Upper lobe of left lung (tissue), 6 donors: ENCODE measurements around the gene DLG2. TPM values are rescaled to one million over a fixed set of nuclear protein-coding genes. Genes with fewer than 3 reads are reported as not detected.
"Not testable (repeated sequence)": the region's sequence is repeated elsewhere in the genome, so short reads cannot be mapped to it uniquely, and the experiment has no call there.

ENCODE experiments used
- ATAC-seq, 2 donors: fragments of 200-7000 bp; cut with Tn5 transposase; one replicate each; pipeline ENCODE4 v1.9.1; 2022; ENCODE audit warnings: mild to moderate bottlenecking in 2 of 2, moderate library complexity in 2 of 2; ENCODE audit not compliant: low FRiP score in 2 of 2
- DNase-seq, 2 donors: peaks; one replicate each; pipeline ENCODE4 v3.0.0-alpha.2; 2019 to 2020
- H3K27ac ChIP-seq, 4 donors: fragments of 200-600 bp; sonication (generic); one replicate each; pipeline ENCODE4 v1.5.1; 2016 to 2019
- H3K27me3 ChIP-seq, 4 donors: fragments of 200-600 bp; sonication (generic); one replicate each; pipeline ENCODE4 v1.5.1; 2017 to 2019
- H3K36me3 ChIP-seq, 4 donors: fragments of 200-600 bp; sonication (generic); one replicate each; pipeline ENCODE4 v1.5.1; 2016 to 2019
- H3K4me1 ChIP-seq, 4 donors: fragments of 200-600 bp; sonication (generic); one replicate each; pipeline ENCODE4 v1.5.1; 2018 to 2019
- H3K4me3 ChIP-seq, 4 donors: fragments of 200-600 bp; sonication (generic); one replicate each; pipeline ENCODE4 v1.5.1; 2017 to 2019; ENCODE audit warnings: mild to moderate bottlenecking in 2 of 4, moderate library complexity in 1 of 4
- H3K9me3 ChIP-seq, 4 donors: fragments of 200-600 bp; sonication (generic); one replicate each; pipeline ENCODE4 v1.5.1; 2018 to 2019
- EP300 ChIP-seq, 4 donors: sonication (generic); formaldehyde crosslinking; IDR thresholded peaks; one replicate each; pipeline ENCODE4 v1.5.1; 2017; ENCODE audit warnings: antibody characterized with exemption in 4 of 4, control low read depth in 2 of 4
- POLR2A ChIP-seq, 4 donors: fragments of 450-650 bp; IDR thresholded peaks; one replicate each; pipeline ENCODE4 v1.5.1; 2016 to 2017; ENCODE audit warnings: antibody characterized with exemption in 4 of 4, mild to moderate bottlenecking in 2 of 4
- POLR2AphosphoS5 ChIP-seq, 2 donors: sonication (generic); formaldehyde crosslinking; IDR thresholded peaks; one replicate each; pipeline ENCODE4 v1.5.1; 2017; ENCODE audit warnings: antibody characterized with exemption in 2 of 2
- WGBS, 2 donors: methylation state at CpG; one replicate each; pipeline ENCODE4 v1.1.5; 2017 to 2018; 5-methylcytosine and 5-hydroxymethylcytosine counted together
- total RNA-seq, 6 donors: library from RNA; depleted of rRNA in 4 of 6; stranded (reverse); fragments of >200 nt in 4 of 6; gene quantifications; one replicate each; pipeline versions ENCODE4 v1.1.0 to v1.2.1, GENCODE V29; 2016 to 2021
- TF ChIP-seq, protein P1 (sequence below), 6 experiments: fragments of 450-650 bp in 4 of 6; fragments of 200-600 bp in 2 of 6; sonication (generic) in 2 of 6; IDR thresholded peaks; one replicate each; pipeline ENCODE4 v1.5.1; 2016 to 2019; ENCODE audit warnings: antibody characterized with exemption in 6 of 6
- donor health status: DM: no; HTN: no; CAD: no; lungs with moderate emphysema.
- donor health status: DM: no; HTN: yes; CAD: no; lungs with severe emphysema.

The DLG2 gene
- total RNA-seq, 6 donors from 2014 or later = 3.4 to 37.7 (median 9.1) TPM

DNA sequence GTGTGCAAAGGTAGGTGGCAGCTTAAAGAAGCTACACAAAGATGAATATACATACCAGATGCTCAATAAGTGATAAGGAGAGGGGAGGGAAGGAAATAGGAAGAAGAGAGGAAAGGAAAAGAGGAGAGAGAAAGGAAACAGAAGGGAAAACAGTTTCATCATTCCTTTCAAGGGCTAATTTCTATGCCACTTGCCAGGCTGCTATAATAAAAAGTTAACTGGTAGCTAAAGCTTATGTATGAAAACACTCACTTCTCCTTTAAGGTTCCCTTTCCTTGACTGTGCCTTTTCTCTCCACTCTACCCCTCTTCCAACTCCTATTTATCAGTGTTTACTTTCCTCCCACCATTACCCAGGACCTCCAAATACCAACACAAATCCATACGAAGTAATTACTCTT lies 347.9 kb downstream of the DLG2 start:
- Histone ChIP-seq H3K27ac (no peak overlapping the region), H3K9me3 (no peaks in the 10 kb centered on the region), H3K27me3 (no peaks in the 10 kb centered on the region), H3K4me1 (no peaks in the 10 kb centered on the region), H3K36me3 (no peaks in the 10 kb centered on the region), H3K4me3 (no peak overlapping the region)
- no peak for TF ChIP-seq POLR2A (IDR thresholded peaks at IDR 0.05)
- TF ChIP-seq, protein P1, sequence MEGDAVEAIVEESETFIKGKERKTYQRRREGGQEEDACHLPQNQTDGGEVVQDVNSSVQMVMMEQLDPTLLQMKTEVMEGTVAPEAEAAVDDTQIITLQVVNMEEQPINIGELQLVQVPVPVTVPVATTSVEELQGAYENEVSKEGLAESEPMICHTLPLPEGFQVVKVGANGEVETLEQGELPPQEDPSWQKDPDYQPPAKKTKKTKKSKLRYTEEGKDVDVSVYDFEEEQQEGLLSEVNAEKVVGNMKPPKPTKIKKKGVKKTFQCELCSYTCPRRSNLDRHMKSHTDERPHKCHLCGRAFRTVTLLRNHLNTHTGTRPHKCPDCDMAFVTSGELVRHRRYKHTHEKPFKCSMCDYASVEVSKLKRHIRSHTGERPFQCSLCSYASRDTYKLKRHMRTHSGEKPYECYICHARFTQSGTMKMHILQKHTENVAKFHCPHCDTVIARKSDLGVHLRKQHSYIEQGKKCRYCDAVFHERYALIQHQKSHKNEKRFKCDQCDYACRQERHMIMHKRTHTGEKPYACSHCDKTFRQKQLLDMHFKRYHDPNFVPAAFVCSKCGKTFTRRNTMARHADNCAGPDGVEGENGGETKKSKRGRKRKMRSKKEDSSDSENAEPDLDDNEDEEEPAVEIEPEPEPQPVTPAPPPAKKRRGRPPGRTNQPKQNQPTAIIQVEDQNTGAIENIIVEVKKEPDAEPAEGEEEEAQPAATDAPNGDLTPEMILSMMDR (IDR thresholded peaks at IDR 0.05) = no peak
- no peak for TF ChIP-seq POLR2AphosphoS5 (IDR thresholded peaks at IDR 0.05)
- no peak for TF ChIP-seq EP300 (IDR thresholded peaks at IDR 0.05)
- WGBS, 2 donors = 46 to 54% methylated on average over 1 of the region's 1 CpG
- no peak for ATAC-seq
- no peak for DNase-seq

DNA sequence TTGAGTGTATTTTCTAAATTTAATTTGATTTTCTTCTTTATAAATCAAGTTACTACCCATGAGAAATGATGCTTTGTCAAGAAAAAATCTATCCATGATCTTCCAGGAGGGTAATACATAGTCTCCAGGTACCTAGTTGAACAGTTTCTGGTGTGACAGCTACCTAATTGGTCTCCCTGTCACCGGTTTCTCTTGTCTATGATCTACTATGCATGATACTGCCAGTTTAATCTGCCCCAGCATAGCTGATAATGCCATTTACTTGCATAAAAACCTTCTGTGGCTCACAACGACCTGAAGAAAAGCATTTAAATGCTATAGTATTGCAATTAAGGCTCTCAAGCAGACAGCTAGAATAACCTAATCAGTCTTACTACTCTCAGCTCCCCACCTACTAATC lies 349.5 kb downstream of the DLG2 start:
- DNase-seq (no peak), ATAC-seq (no peak)
- H3K36me3 ChIP-seq = no peaks in the 10 kb centered on the region
- no peak overlapping the region for H3K4me3 ChIP-seq
- no peaks in the 10 kb centered on the region for H3K27me3 ChIP-seq
- H3K9me3 ChIP-seq = no peaks in the 10 kb centered on the region
- WGBS, 2 donors = 68 to 76% methylated on average over 2 of the region's 2 CpGs
- H3K4me1 ChIP-seq = no peaks in the 10 kb centered on the region
- no peak overlapping the region for H3K27ac ChIP-seq
- TF ChIP-seq POLR2AphosphoS5 (IDR thresholded peaks at IDR 0.05) (no peak), POLR2A (IDR thresholded peaks at IDR 0.05) (no peak), EP300 (IDR thresholded peaks at IDR 0.05) (no peak)
- TF ChIP-seq, protein P1 (IDR thresholded peaks at IDR 0.05) = no peak

DNA sequence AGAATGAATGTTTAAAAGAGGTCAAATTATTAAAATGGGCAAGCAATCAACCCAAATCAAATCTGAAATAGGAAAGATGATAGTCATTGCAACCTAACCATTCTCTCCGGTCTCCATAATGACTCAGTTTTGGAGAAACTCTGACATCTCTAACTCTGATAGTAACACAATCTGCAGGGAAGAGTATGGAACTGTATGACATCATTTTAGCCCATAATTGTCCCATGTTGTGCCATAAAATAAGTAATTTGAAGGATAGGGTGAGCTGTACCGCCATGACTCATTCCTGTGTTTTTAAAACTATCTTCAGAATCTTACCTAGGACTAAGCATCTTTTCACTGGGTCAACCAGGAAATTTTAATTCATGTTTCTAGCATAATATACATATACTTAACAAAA lies 350.8 kb downstream of the DLG2 start:
- DNase-seq (no peak), ATAC-seq (no peak)
- H3K9me3 ChIP-seq = no peaks in the 10 kb centered on the region
- H3K27ac ChIP-seq = no peak overlapping the region
- H3K4me1 ChIP-seq = no peaks in the 10 kb centered on the region
- H3K36me3 ChIP-seq = no peaks in the 10 kb centered on the region
- no peak overlapping the region for H3K4me3 ChIP-seq
- WGBS, 2 donors = 92 to 96% methylated on average over 2 of the region's 2 CpGs
- no peaks in the 10 kb centered on the region for H3K27me3 ChIP-seq
- TF ChIP-seq EP300 (IDR thresholded peaks at IDR 0.05) (no peak), POLR2A (IDR thresholded peaks at IDR 0.05) (no peak), POLR2AphosphoS5 (IDR thresholded peaks at IDR 0.05) (no peak)
- TF ChIP-seq, protein P1 (IDR thresholded peaks at IDR 0.05) = no peak

DNA sequence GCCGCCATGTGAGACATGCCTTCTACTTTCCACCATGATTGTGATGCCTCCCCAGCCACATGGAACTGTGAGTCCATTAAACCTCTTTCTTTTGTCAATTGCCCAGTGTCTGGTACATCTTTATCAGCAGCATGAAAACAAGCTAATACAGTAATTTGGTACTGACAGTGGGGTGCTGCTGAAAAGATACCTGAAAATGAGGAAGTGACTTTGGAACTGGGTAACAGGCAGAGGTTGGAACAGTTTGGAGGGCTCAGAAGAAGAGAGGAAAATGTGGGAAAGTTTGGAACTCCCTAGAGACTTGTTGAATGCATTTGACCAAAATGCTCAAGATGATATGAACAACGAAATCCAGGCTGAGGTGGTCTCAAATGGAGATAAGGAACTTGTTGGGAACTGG lies 356.8 kb downstream of the DLG2 start:
- DNase-seq, ATAC-seq, H3K4me3 ChIP-seq, H3K27me3 ChIP-seq, H3K9me3 ChIP-seq, H3K27ac ChIP-seq, H3K36me3 ChIP-seq, H3K4me1 ChIP-seq: not testable (repeated sequence)
- WGBS, 2 donors = 87 to 96% methylated on average over 2 of the region's 2 CpGs

DNA sequence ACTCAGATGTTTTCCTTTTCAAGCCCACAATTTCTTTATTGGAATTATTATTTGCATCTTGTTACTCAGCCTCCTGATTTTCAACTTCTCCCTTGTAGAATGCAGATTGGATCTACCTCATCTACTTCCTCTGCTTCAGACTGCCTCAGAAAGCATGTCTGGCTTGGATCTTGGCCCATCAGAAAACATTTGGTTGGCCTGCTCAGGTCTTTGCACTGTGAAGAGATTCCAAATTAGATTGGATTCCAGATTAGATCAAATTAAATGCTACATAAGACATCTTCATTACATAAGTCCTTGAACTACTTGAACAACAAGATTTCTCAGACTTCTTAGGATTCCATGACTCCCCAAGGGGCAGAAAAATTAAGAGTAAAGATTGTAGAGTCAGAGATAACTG lies 358.0 kb downstream of the DLG2 start:
- Histone ChIP-seq H3K27me3 (no peaks in the 10 kb centered on the region), H3K36me3 (no peaks in the 10 kb centered on the region), H3K9me3 (no peaks in the 10 kb centered on the region), H3K4me1 (no peaks in the 10 kb centered on the region), H3K27ac (no peak overlapping the region), H3K4me3 (no peak overlapping the region)
- ATAC-seq (no peak), DNase-seq (no peak)
- TF ChIP-seq POLR2AphosphoS5 (IDR thresholded peaks at IDR 0.05) (no peak), POLR2A (IDR thresholded peaks at IDR 0.05) (no peak), EP300 (IDR thresholded peaks at IDR 0.05) (no peak)
- TF ChIP-seq, protein P1 (IDR thresholded peaks at IDR 0.05) = no peak
